Right hindlimb (tissue), 1 donor: ENCODE data around the gene TMTC2.
"Not testable (repeated sequence)": the region's sequence is repeated elsewhere in the genome, so short reads cannot be mapped to it uniquely, and the experiment has no call there.

Experiments
- DNase-seq: peaks from one replicate; pipeline ENCODE4 v3.0.0-alpha.2; 2018

The TMTC2 gene

GRCh38 chr12:82793751-82794281, 107.1 kb downstream of the TMTC2 start:
- no peak for DNase-seq

DNA sequence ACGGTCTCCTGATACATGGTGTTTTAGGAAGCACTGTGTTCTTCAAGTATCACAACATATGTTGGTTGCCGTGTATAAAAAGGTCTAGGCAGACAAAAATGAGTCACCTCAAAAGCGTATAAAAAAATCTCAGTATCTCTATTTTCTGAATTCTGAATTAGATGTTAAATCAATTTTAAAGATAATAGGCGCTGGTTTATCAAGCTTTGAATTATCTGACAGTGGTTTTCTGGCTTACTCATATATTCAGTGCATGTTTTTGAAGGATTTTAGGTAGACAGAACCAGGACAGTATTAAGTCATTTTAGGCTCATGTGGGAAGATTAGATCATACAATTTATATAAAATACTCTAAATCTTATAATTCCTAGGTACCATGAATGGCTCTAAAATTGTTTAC, 110.8 kb downstream of the TMTC2 start:
- DNase-seq: no peak

GRCh38 chr12:82800185-82800584, 113.5 kb downstream of the TMTC2 start:
- DNase-seq: no peak

DNA sequence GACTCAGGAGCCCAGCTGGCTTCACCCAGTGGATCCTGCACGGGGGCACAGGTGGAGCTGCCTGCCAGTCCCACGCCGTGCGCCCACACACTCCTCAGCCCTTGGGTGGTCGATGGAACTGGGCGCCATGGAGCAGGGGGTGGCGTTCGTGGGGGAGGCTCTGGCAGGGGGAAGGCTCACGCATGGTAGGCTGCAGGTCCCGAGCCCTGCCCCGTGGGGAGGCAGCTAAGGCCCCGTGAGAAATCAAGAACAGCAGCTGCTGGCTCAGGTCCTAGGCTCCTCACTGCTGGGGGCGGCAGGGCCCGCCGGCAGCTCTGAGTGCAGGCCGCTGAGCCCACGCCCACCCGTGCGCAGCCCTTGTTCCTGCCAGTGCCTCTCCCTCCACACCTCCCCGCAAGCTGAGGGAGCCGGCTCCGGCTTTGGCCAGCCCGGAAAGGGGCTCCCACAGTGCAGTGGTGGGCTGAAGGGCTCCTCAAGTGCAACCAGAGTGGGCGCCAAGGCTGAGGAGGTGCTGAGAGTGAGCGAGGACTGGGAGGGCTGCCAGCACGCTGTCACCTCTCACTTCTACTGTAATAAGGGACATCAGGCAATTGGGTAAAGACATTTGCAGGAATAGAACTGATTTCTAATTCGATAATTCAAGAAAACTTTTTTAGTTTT, 115.4 kb downstream of the TMTC2 start:
- no peak for DNase-seq

GRCh38 chr12:82803201-82803600, 116.5 kb downstream of the TMTC2 start:
- no peak for DNase-seq

DNA sequence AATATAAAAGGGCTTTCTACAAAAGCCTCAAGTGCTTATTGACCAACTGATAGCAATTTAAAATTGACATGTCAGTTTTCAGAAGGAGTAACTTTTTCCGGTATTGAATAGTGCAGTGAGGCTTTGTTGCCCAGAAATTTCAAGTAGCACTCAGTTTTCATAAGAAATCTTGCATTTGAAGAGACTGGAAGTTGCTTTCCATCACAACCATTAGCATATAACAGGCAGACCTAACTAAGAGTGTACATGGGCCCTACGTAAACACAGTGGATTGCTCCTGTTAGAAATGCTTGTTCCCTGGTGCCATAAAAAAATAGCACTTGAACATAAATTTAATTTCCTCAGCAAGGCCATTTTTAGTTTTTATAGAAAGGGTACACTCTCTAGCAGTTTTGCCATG, 117.9 kb downstream of the TMTC2 start:
- no peak for DNase-seq

DNA sequence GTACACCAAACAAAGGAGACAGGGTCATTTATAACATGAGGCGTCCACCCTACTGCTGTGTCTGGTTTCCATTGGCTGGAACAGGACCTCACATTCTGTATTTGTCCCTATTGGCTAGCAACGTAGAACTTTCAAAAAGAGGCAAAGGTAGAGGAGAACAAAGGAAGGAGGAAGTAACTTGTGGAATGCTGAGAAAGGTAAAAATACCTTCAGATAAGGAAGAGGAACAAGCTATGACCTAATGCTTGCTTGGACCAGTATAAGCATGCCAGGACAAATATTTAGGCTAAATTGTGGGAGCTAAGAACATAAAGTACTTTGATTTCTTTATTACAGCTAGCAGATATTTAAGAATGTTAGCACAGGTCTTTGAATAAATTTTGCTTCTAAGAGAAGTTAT, 118.3 kb downstream of the TMTC2 start:
- DNase-seq: not testable (repeated sequence)

DNA sequence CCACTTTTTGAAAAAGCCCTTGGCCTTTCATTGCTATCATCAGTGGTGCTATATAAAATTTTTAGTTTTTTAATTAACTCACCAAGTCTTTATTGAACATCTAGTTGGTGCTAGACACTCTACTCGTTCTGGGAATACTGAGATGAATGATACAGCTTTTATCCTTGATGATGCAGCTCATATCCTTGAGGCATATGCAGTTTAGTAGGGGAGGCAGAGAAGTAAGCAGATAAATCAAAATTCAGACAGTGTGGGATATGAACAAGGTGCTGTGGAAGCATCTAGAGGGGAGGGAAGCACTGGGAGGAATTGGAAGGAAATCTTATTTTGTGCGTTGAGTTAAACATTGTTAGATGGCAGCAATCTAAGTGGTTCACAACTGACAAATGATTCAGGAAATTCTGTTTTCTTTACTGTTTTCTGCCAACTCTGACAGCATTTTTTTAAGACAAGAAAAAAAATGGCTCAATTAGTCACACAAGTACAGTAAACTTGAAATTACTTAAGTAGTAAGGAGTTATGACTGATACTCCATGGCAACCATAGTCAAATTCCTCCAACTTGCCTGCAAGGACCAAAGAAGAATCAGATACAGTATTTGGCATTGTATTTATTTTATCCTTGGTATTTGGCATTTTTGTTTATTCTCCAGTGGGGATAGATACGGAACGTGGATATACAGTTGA, 119.2 kb downstream of the TMTC2 start:
- DNase-seq: no peak

DNA sequence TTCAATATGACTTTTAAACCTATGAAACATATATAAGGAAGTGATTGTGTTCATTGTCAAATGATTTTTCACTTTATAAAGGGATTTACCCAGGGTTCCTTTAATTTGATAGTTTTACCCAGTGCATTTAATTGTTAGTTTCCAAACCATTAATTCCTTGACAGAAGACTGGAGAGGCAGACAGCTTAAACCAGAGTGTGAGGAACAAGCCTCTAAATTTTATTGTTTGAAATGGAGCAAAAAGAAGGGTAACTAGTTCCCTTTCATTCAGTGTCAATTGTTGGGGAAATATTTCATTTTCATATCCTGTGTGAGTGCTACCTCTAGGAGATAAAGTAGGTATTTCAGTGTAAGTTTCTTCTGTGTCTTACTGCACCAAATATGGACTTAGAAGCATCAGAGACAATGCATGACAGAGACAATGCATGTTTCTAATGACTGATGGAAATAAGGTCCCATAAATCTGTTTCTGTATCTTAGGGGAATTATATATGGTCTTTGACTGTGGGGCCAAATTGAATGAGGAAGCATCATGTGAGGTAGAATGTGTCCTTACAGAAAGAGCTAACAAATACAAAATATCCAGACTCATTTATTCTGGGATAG, 120.5 kb downstream of the TMTC2 start:
- DNase-seq: no peak

DNA sequence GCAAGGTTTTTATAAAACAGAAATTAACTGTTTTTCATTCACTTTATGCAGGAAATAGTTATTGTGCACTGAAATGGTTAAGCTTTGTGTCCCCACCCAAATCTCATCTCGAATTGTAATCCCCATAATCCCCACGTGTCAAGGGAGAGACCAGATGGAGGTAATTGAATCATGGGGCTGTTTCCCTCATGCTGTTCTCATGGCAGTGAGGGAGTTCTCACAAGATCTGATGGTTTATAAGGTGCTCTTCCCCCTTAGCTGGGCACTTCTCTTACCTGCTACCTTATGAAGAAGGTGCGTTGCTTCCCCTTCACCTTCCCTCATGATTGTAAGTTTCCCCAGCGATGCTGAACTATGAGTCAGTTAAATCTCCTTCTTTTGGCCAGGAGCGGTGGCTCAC, 123.9 kb downstream of the TMTC2 start:
- no peak for DNase-seq

DNA sequence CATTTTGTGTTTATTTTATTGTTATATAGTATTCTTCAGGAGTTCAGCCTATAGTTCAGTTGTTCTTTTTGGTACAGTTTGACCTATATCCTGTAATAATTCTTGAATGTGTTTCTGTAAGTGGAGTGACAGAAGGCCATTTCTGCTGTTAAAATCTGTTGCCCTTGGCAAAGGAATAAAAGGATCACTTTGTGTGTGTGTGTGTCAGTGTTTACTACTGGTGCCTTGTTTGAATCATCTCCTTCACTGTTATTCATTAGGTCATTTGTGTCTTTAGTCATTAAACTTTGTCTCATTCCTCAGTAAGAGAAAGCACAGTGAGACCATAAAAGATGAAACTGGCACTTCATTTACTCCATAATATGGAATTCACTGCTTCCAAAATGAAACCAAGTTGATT, 130.7 kb downstream of the TMTC2 start:
- no peak for DNase-seq

- DNase-seq: no peak
These were observed 131.7 kb downstream of the TMTC2 start for GRCh38 chr12:82818271-82819035.

- no peak for DNase-seq
These were observed 139.8 kb downstream of the TMTC2 start for GRCh38 chr12:82826505-82826904.

DNA sequence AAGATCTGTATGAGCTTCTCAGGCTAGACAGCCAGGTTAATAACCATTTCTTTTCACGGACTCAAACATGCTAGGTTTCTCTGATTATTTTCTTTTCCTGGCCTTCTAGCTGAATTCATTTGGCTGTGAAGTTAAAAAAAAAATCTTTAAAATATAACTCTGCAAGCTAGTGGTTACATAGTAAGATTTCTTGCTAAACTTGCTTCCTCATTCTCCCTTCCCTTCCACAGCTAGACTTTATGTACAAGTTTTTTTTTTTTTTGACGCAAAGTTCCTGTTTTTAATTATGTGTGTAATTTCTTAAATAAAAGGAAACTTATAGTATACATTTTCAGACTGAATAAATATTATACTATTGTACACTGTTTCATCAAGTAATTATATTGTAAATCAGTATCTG, 145.4 kb downstream of the TMTC2 start:
- DNase-seq: no peak

- no peak for DNase-seq
These were observed 146.3 kb downstream of the TMTC2 start for GRCh38 chr12:82832981-82833380.

- DNase-seq: no peak
These were observed 146.8 kb downstream of the TMTC2 start for GRCh38 chr12:82833481-82833880.

DNA sequence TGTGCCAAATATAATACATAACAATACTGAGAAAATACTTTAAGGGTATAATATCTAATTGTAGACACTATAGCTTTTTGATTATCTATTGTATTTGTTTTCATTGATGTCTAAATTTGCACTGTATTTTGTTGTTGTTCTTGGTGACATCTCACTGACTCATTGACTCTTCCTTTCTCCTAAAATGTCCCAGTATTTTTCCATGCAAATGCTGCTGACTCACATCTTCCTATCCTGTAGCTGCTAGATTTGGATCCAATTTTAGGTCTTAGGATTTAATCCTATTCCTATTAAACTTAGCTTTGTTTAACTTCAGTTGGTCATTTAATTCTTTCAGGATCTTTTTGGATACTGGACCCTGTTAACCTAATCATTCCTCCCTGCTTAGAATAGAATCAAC, 148.5 kb downstream of the TMTC2 start:
- no peak for DNase-seq

DNA sequence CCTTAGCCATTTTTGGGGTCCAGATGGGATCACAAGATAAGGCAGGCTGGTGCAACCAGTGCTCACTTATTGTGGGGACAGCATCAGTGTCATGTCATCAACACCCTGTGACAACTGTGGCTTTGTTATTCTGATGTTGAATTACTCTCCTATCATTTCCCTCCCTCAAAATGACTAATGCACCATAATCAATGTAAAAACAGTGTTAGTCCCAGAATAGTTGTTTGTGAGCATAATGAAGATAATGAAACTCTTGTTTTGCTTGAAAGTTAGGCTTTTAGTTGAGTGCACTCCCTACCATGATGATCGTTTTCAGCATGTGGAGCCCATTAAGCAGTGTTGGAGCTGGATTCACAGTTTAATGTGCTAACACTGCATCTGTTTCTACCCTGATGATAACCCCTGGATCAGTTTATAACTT, 151.4 kb downstream of the TMTC2 start:
- no peak for DNase-seq

DNA sequence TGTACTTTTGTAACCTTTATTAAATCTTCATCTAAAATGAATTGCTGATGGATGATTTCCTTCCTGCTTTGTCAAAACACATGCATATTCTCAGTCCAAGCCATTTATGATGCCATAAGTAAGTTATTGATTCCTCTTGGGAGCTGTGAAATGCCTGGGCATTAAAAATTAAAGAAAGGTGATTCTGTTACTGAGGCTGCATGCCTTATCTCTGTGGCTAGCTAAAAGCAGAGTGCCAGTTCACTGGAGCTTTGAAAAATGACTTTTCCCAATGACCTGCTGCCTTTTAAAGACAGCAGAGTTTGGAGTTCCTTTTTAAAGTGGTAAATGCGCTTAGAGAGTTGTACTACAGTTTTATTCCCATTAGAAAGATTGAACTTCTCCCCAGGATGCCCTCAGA, 152.1 kb downstream of the TMTC2 start:
- no peak for DNase-seq

DNA sequence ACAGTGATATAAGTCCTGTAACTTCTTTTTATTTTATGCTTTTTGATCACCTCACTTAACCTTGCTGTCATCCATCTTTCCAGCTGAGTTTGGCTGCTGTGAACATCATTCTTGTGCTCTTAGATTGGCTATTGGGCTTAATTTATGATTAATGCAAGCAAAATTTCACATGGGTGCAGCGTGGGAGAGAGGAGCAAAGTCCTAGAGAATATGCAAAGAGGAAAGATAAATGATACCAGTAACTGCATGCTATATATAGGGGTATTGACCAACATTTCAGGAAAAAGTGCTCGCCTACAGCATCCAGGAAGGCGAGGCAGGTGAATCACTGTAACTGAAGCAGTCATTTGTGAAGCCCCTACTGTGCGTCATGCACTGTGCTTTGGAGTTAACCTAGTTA, 153.1 kb downstream of the TMTC2 start:
- no peak for DNase-seq

GRCh38 chr12:82841487-82841904, 154.8 kb downstream of the TMTC2 start:
- DNase-seq: peak; percentile 38

DNA sequence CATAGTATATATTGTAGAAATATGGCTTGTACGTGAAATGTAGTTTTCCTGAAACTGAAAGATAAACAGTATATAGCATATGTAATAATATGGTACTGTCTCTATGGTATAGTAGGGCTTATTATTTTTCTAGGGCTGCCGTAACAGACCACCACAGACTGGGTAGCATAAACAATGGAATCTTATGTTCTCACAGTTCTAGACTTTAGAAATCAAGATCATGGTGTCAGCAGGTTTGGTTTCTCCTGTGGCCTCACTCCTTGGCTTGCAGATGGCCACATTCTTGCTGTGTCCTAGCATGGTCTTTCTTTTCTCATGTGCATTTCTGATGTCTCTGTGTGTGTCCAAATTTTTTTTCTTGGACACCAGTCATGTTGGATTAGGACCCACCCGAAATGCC, 155.8 kb downstream of the TMTC2 start:
- DNase-seq: no peak

DNA sequence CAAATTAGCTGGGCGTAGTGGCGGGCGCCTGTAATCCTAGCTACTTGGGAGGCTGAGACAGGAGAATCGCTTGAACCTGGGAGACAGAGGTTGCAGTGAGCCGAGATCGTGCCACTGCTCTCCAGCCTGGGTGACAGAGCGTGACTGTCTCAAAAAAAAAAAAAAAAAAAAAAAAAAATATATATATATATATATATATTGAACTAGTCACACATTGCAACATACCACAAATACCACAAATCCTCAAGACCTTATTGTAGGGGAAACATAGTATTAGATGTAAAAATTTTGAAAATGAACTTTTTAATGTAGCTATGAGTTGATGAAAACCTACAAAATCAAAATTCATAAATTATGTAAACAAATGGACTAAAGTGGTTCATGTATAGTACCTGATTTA, 158.4 kb downstream of the TMTC2 start:
- not testable (repeated sequence) for DNase-seq
